Measurements from ENCODE around the gene ZNF407. TPM values are rescaled to one million over a fixed set of nuclear protein-coding genes. Genes with fewer than 3 reads are reported as not detected.

The ZNF407 gene
- total and polyA plus RNA-seq, 12 donors = 2.5 to 20.2 (median 8.4) TPM

- intact Hi-C loops (cut with DNase I) = no loop called here
- WGBS, 4 donors = 81 to 100% (median 89%) methylated on average over 1 to 3 of the region's 3 CpGs
Measured at GRCh38 chr18:75075016-75075305, 477.3 kb downstream of the ZNF407 start.

GRCh38 chr18:75075429-75075841 is 477.8 kb downstream of the ZNF407 start:
- WGBS, 4 donors = 85 to 93% (median 89%) methylated on average over 8 to 12 of the region's 12 CpGs
- H3K4me3 ChIP-seq = no peak overlapping the region
- peaks cover 0 to 7% (median 0%) of the 10 kb centered on the region in 3 donors for H3K9me3 ChIP-seq (replicated peaks in 1 of 3)
- H3K27me3 ChIP-seq = no peaks in the 10 kb centered on the region
- no peak for TF ChIP-seq POLR2A (IDR thresholded peaks at IDR 0.05)
- TF ChIP-seq, protein P1, sequence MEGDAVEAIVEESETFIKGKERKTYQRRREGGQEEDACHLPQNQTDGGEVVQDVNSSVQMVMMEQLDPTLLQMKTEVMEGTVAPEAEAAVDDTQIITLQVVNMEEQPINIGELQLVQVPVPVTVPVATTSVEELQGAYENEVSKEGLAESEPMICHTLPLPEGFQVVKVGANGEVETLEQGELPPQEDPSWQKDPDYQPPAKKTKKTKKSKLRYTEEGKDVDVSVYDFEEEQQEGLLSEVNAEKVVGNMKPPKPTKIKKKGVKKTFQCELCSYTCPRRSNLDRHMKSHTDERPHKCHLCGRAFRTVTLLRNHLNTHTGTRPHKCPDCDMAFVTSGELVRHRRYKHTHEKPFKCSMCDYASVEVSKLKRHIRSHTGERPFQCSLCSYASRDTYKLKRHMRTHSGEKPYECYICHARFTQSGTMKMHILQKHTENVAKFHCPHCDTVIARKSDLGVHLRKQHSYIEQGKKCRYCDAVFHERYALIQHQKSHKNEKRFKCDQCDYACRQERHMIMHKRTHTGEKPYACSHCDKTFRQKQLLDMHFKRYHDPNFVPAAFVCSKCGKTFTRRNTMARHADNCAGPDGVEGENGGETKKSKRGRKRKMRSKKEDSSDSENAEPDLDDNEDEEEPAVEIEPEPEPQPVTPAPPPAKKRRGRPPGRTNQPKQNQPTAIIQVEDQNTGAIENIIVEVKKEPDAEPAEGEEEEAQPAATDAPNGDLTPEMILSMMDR (IDR thresholded peaks at IDR 0.05) = no peak
- peaks cover 0 to 5% of the 10 kb centered on the region in 2 donors for H3K4me1 ChIP-seq (replicated peaks in 1 of 2)
- DNase-seq = no peak
- no peak overlapping the region for H3K27ac ChIP-seq
- intact Hi-C loops (cut with DNase I) = no loop called here
- no peaks in the 10 kb centered on the region for H3K36me3 ChIP-seq (replicated peaks in 1 of 2)

More at GRCh38 chr18:75075016-75075305, 477.3 kb downstream of the ZNF407 start:
- Histone ChIP-seq H3K4me1 (replicated peaks in 1 of 2) (peaks cover 0 to 5% of the 10 kb centered on the region in 2 donors), H3K27ac (no peak overlapping the region), H3K27me3 (no peaks in the 10 kb centered on the region), H3K4me3 (no peak overlapping the region), H3K36me3 (replicated peaks in 1 of 2) (no peaks in the 10 kb centered on the region), H3K9me3 (replicated peaks in 1 of 3) (peaks cover 0 to 7% (median 0%) of the 10 kb centered on the region in 3 donors)
- no peak for DNase-seq
- TF ChIP-seq, protein P1 (IDR thresholded peaks at IDR 0.05) = no peak
- no peak for TF ChIP-seq POLR2A (IDR thresholded peaks at IDR 0.05)

- intact Hi-C loops (cut with DNase I) = no loop called here
- H3K27ac ChIP-seq = no peak overlapping the region
- no peaks in the 10 kb centered on the region for H3K27me3 ChIP-seq
- WGBS, 4 donors = 79 to 88% (median 85%) methylated on average over 4 to 5 of the region's 5 CpGs
- no peaks in the 10 kb centered on the region for H3K4me1 ChIP-seq (replicated peaks in 1 of 2)
- H3K36me3 ChIP-seq (replicated peaks in 1 of 2) = no peaks in the 10 kb centered on the region
- H3K9me3 ChIP-seq (replicated peaks in 1 of 3) = peaks cover 0 to 7% (median 0%) of the 10 kb centered on the region in 3 donors
- TF ChIP-seq, protein P1 (IDR thresholded peaks at IDR 0.05) = no peak
- TF ChIP-seq POLR2A (IDR thresholded peaks at IDR 0.05) = no peak
- peak in 1 of 7 donors; percentile 28 for DNase-seq
- H3K4me3 ChIP-seq = no peak overlapping the region
Measured at GRCh38 chr18:75076286-75076685, 478.6 kb downstream of the ZNF407 start.

GRCh38 chr18:75081486-75081885 is 483.8 kb downstream of the ZNF407 start:
- no peaks in the 10 kb centered on the region for H3K27me3 ChIP-seq
- H3K27ac ChIP-seq = no peak overlapping the region
- no peaks in the 10 kb centered on the region for H3K4me1 ChIP-seq (replicated peaks in 1 of 2)
- intact Hi-C loops (cut with DNase I) = no loop called here
- DNase-seq = no peak
- no peak overlapping the region for H3K4me3 ChIP-seq
- H3K9me3 ChIP-seq (replicated peaks in 1 of 3) = peaks cover 0 to 7% (median 0%) of the 10 kb centered on the region in 3 donors
- TF ChIP-seq POLR2A (IDR thresholded peaks at IDR 0.05) = no peak
- TF ChIP-seq, protein P1 (IDR thresholded peaks at IDR 0.05) = no peak
- WGBS, 4 donors = 82 to 90% (median 85%) methylated on average over 8 of the region's 8 CpGs
- H3K36me3 ChIP-seq (replicated peaks in 1 of 2) = no peaks in the 10 kb centered on the region

Measured in adrenal gland (tissue), 12 donors.